HepG2 (cell line): ENCODE measurements around the gene PLA2G2E. TPM values are rescaled to one million over a fixed set of nuclear protein-coding genes. Genes with fewer than 3 reads are reported as not detected.

Source experiments
- ATAC-seq: fragments of 200-7000 bp; cut with Tn5 transposase; 3 replicates; pipeline ENCODE4 v1.9.1; 2020; ENCODE audit warnings: mild to moderate bottlenecking, moderate library complexity
- BruUV-seq: library from RNA; stranded (reverse); fragments of 400-500 nt; replicated peaks from 2 replicates; lab custom pipeline; 2021; lab: Mats Ljungman, UMichigan
- CTCF ChIA-PET: fragments of 300-600 bp; formaldehyde crosslinking; extraction: SDS; loops from one replicate; lab custom pipeline; 2021; ENCODE audit warnings: low total read pairs, inconsistent platforms, low intra/inter-chr PET ratio; lab: Yijun Ruan, JAX
- POLR2A ChIA-PET: fragments of 350-600 bp; sonication (Branson Sonifier 250); formaldehyde crosslinking; loops from one replicate; lab custom pipeline; 2020; ENCODE audit warnings: antibody characterized with exemption, inconsistent platforms; lab: Yijun Ruan, JAX
- DNase-seq: peaks from one replicate; pipeline ENCODE4 v3.0.0-alpha.2; 2015; ENCODE audit warnings: low spot score
- FAIRE-seq: peaks from 3 replicates; lab custom pipeline; 2011; peaks lifted over from hg19 to GRCh38; lab: Jason Lieb, UNC
- H2AFZ ChIP-seq: one replicate; pipeline ENCODE4 v1.6.1; 2011; ENCODE audit warnings: low read length, inconsistent platforms
- H3K27ac ChIP-seq: fragments of 300-600 bp; 3 replicates; pipeline ENCODE4 v1.8.0; 2011; ENCODE audit warnings: mixed run types, mild to moderate bottlenecking, mixed read lengths, low read length, inconsistent platforms; ENCODE audit not compliant: insufficient read depth; ENCODE audit errors: extremely low read length
- H3K27me3 ChIP-seq, 2 experiments: fragments of 200-600 bp in 1 of 2; 2 replicates in 1 of 2; 3 replicates in 1 of 2; pipeline versions ENCODE4 v1.6.0 to v1.8.0; 2011; ENCODE audit warnings: low read length in 2 of 2, mild to moderate bottlenecking in 2 of 2, moderate library complexity in 2 of 2, inconsistent platforms in 1 of 2; ENCODE audit not compliant: insufficient read depth in 2 of 2, control insufficient read depth in 1 of 2
- H3K36me3 ChIP-seq, 2 experiments: fragments of 200-600 bp in 1 of 2; replicated peaks in 1 of 2; 2 replicates in 1 of 2; 3 replicates in 1 of 2; pipeline versions ENCODE4 v1.5.1 to v1.8.0; 2011; ENCODE audit warnings: low read length in 2 of 2, inconsistent platforms in 1 of 2; ENCODE audit not compliant: insufficient read depth in 2 of 2, control insufficient read depth in 1 of 2
- H3K4me1 ChIP-seq: 2 replicates; pipeline ENCODE4 v1.5.1; 2012; ENCODE audit warnings: low read length, inconsistent platforms; ENCODE audit not compliant: insufficient read depth
- H3K4me2 ChIP-seq: 2 replicates; pipeline ENCODE4 v1.6.0; 2011; ENCODE audit warnings: low read depth, low read length, inconsistent platforms
- H3K4me3 ChIP-seq, 3 experiments: fragments of 200-600 bp in 1 of 3; sonication (generic), shearing (Covaris generic) in 1 of 3; replicated peaks in 1 of 3; 2 replicates each; pipeline ENCODE4 v1.5.1; 2011 to 2016; ENCODE audit warnings: low read length in 3 of 3, inconsistent platforms in 2 of 3, low read depth in 2 of 3, mild to moderate bottlenecking in 2 of 3, control low read depth in 1 of 3, mixed read lengths in 1 of 3; ENCODE audit not compliant: insufficient read depth in 1 of 3
- H3K79me2 ChIP-seq: one replicate; pipeline ENCODE4 v1.6.1; 2011; ENCODE audit warnings: low read length, inconsistent platforms; ENCODE audit not compliant: insufficient read depth
- H3K9ac ChIP-seq: 2 replicates; pipeline ENCODE4 v1.6.0; 2011; ENCODE audit warnings: mild to moderate bottlenecking, low read depth, low read length, inconsistent platforms; ENCODE audit not compliant: insufficient read depth
- H3K9me3 ChIP-seq: 2 replicates; pipeline ENCODE4 v1.5.1; 2012; ENCODE audit warnings: mild to moderate bottlenecking, low read length
- H4K20me1 ChIP-seq: 2 replicates; pipeline ENCODE4 v1.6.0; 2011; ENCODE audit warnings: inconsistent platforms, mild to moderate bottlenecking, low read length, moderate library complexity; ENCODE audit not compliant: insufficient read depth
- HNF4G ChIP-seq, 2 experiments: sonication (generic) in 1 of 2; formaldehyde crosslinking in 1 of 2; IDR thresholded peaks; 2 replicates each; pipeline versions ENCODE4 v1.4.0 to v1.6.1; 2011 to 2020; ENCODE audit warnings: borderline replicate concordance in 2 of 2, low read depth in 2 of 2, mild to moderate bottlenecking in 2 of 2, low read length in 1 of 2, missing genetic modification reagents in 1 of 2, moderate library complexity in 1 of 2
- NCOA1 ChIP-seq: sonication (generic); formaldehyde crosslinking; IDR thresholded peaks from 2 replicates; pipeline ENCODE4 v1.9.0; 2021; ENCODE audit warnings: missing genetic modification reagents
- PITX1 ChIP-seq: sonication (generic); formaldehyde crosslinking; IDR thresholded peaks from 2 replicates; pipeline ENCODE4 v1.5.1; 2020; ENCODE audit warnings: mild to moderate bottlenecking, missing genetic modification reagents
- SAP130 ChIP-seq: IDR thresholded peaks from 2 replicates; pipeline ENCODE4 v1.6.1; 2016; ENCODE audit warnings: low read depth
- SIX4 ChIP-seq: sonication (generic); formaldehyde crosslinking; IDR thresholded peaks from 2 replicates; pipeline ENCODE4 v1.4.0; 2020; ENCODE audit warnings: missing genetic modification reagents
- THAP7 ChIP-seq: sonication (generic); formaldehyde crosslinking; IDR thresholded peaks from 2 replicates; pipeline ENCODE4 v1.8.1; 2023; ENCODE audit warnings: mild to moderate bottlenecking, missing genetic modification reagents
- ZNF260 ChIP-seq: sonication (generic); formaldehyde crosslinking; IDR thresholded peaks from 2 replicates; pipeline ENCODE4 v1.4.0; 2020; ENCODE audit warnings: missing genetic modification reagents, low read depth, mild to moderate bottlenecking, borderline replicate concordance
- ZNF317 ChIP-seq: sonication (generic); formaldehyde crosslinking; IDR thresholded peaks from 2 replicates; pipeline ENCODE4 v1.5.0; 2020; ENCODE audit warnings: mild to moderate bottlenecking, missing genetic modification reagents
- ZNF644 ChIP-seq: IDR thresholded peaks from 2 replicates; pipeline ENCODE4 v1.6.1; 2016; ENCODE audit warnings: low read depth
- ZNF724P ChIP-seq: sonication (generic); formaldehyde crosslinking; IDR thresholded peaks from 2 replicates; pipeline ENCODE4 v1.8.0; 2022; ENCODE audit warnings: missing genetic modification reagents, borderline replicate concordance
- ZNF749 ChIP-seq: sonication (generic); formaldehyde crosslinking; IDR thresholded peaks from 2 replicates; pipeline ENCODE4 v1.8.0; 2022; ENCODE audit warnings: mild to moderate bottlenecking, missing genetic modification reagents, moderate library complexity, borderline replicate concordance
- WGBS: methylation state at CpG from one replicate; pipeline ENCODE4 v1.1.6; 2017; ENCODE audit warnings: low lambda C conversion rate; 5-methylcytosine and 5-hydroxymethylcytosine counted together
- in situ Hi-C: cut with HindIII; loops from 2 replicates; pipeline ENCODE4 v1.10.0; 2017; ENCODE audit warnings: low pct_unique_long_range_greater_than_20kb; ENCODE audit not compliant: extremely low pct_ligation_motif_present
- intact Hi-C: fragments of 100-400 bp; cut with micrococcal nuclease; formaldehyde crosslinking; loops from one replicate; pipeline ENCODE4 v1.10.0; 2022; ENCODE audit not compliant: unreplicated experiment
- polyA plus RNA-seq, 8 experiments: library from polyadenylated mRNA; depleted of rRNA in 3 of 8; stranded (reverse) in 7 of 8; unstranded in 1 of 8; fragments of >200 nt; fragmentation: Illumina TruSeq in 4 of 8; extraction: Trizol in 4 of 8; gene quantifications; 2 replicates each; pipeline versions ENCODE4 v1.2.1 to v1.2.3, GENCODE V29; 2011 to 2016; ENCODE audit warnings: low read depth in 4 of 8, missing spikeins in 1 of 8, mixed read lengths in 1 of 8; ENCODE audit not compliant: insufficient read depth in 1 of 8
- total RNA-seq, 5 experiments: library from RNA; depleted of rRNA; stranded (reverse); fragments of >200 nt; fragmentation: Illumina TruSeq; extraction: Trizol; gene quantifications; 2 replicates each; pipeline ENCODE4 v1.2.3, GENCODE V29; 2016; ENCODE audit warnings: low read depth in 1 of 5
- TF ChIP-seq, protein P1 (sequence below): sonication (generic); formaldehyde crosslinking; IDR thresholded peaks from 2 replicates; pipeline ENCODE4 v1.4.0; 2020; ENCODE audit warnings: missing genetic modification reagents, borderline replicate concordance
- TF ChIP-seq, protein P2 (sequence below): sonication (generic); formaldehyde crosslinking; IDR thresholded peaks from 2 replicates; pipeline ENCODE4 v1.4.0; 2020; ENCODE audit warnings: missing genetic modification reagents

PLA2G2E gene
- total and polyA plus RNA-seq, 2 of the 13 experiments (the other 11 are each of a cell fraction or from before 2014, with no cell fraction given) = not detected

- 97% methylated on average over 6 of the region's 6 CpGs for WGBS
- DNase-seq (no peak), FAIRE-seq (no peak)
- Histone ChIP-seq H2AFZ (no peak overlapping the region), H3K27me3 (no peaks in the 10 kb centered on the region), H3K4me1 (peaks cover 27% of the 10 kb centered on the region)
- ChIA-PET CTCF (no interaction called here), POLR2A (no interaction called here)
- TF ChIP-seq SAP130 (CRISPR knock-in tag) = no peak
- no peak for TF ChIP-seq ZNF644 (CRISPR knock-in tag)
- no peak for TF ChIP-seq ZNF749
- no peak for TF ChIP-seq NCOA1
- TF ChIP-seq SIX4 (CRISPR knock-in tag) = no peak
- no peak for TF ChIP-seq ZNF317 (CRISPR knock-in tag)
- TF ChIP-seq, all 625 proteins: peak for 0
- Histone ChIP-seq H3K27ac (no peak overlapping the region), H3K4me2 (no peak overlapping the region), H4K20me1 (peaks cover 4% of the 10 kb centered on the region; the same call in 1 of the 2 replicates), H3K4me3 (no peak overlapping the region), H3K9ac (no peak overlapping the region), H3K79me2 (peaks cover 34% of the 10 kb centered on the region), H3K9me3 (no peaks in the 10 kb centered on the region), H3K36me3 (peaks cover 23 to 64% of the 10 kb centered on the region in 2 experiments)
- no peak for ATAC-seq
- no TSS peak for BruUV-seq
- intact Hi-C loops = no loop called here
- in situ Hi-C loops = no loop called here
These were observed 30.7 kb downstream of the PLA2G2E start for GRCh38 chr1:19892628-19893168.

GRCh38 chr1:19892129-19892528 is 31.3 kb downstream of the PLA2G2E start:
- FAIRE-seq (no peak), ATAC-seq (no peak), DNase-seq (no peak)
- 98% methylated on average over 3 of the region's 3 CpGs for WGBS
- no peak overlapping the region for H3K4me3 ChIP-seq
- H2AFZ ChIP-seq = no peak overlapping the region
- H3K4me1 ChIP-seq = peaks cover 32% of the 10 kb centered on the region
- POLR2A ChIA-PET = no interaction called here
- H3K79me2 ChIP-seq = peaks cover 39% of the 10 kb centered on the region
- in situ Hi-C loops (no loop called here), intact Hi-C loops (no loop called here)
- no peaks in the 10 kb centered on the region for H3K9me3 ChIP-seq
- CTCF ChIA-PET = no interaction called here
- H3K9ac ChIP-seq = no peak overlapping the region
- H3K4me2 ChIP-seq = no peak overlapping the region
- peaks cover 20 to 60% of the 10 kb centered on the region in 2 experiments for H3K36me3 ChIP-seq
- no peaks in the 10 kb centered on the region for H3K27me3 ChIP-seq
- no peak overlapping the region for H3K27ac ChIP-seq
- peaks cover 4% of the 10 kb centered on the region; the same call in 1 of the 2 replicates for H4K20me1 ChIP-seq
- no TSS peak for BruUV-seq
- no peak for TF ChIP-seq THAP7
- TF ChIP-seq ZNF260 (CRISPR knock-in tag) = no peak
- no peak for TF ChIP-seq ZNF724P (CRISPR knock-in tag)
- no peak for TF ChIP-seq PITX1 (CRISPR knock-in tag)
- TF ChIP-seq, protein P1, sequence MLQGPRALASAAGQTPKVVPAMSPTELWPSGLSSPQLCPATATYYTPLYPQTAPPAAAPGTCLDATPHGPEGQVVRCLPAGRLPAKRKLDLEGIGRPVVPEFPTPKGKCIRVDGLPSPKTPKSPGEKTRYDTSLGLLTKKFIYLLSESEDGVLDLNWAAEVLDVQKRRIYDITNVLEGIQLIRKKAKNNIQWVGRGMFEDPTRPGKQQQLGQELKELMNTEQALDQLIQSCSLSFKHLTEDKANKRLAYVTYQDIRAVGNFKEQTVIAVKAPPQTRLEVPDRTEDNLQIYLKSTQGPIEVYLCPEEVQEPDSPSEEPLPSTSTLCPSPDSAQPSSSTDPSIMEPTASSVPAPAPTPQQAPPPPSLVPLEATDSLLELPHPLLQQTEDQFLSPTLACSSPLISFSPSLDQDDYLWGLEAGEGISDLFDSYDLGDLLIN (CRISPR knock-in tag) = no peak
- TF ChIP-seq, protein P2, sequence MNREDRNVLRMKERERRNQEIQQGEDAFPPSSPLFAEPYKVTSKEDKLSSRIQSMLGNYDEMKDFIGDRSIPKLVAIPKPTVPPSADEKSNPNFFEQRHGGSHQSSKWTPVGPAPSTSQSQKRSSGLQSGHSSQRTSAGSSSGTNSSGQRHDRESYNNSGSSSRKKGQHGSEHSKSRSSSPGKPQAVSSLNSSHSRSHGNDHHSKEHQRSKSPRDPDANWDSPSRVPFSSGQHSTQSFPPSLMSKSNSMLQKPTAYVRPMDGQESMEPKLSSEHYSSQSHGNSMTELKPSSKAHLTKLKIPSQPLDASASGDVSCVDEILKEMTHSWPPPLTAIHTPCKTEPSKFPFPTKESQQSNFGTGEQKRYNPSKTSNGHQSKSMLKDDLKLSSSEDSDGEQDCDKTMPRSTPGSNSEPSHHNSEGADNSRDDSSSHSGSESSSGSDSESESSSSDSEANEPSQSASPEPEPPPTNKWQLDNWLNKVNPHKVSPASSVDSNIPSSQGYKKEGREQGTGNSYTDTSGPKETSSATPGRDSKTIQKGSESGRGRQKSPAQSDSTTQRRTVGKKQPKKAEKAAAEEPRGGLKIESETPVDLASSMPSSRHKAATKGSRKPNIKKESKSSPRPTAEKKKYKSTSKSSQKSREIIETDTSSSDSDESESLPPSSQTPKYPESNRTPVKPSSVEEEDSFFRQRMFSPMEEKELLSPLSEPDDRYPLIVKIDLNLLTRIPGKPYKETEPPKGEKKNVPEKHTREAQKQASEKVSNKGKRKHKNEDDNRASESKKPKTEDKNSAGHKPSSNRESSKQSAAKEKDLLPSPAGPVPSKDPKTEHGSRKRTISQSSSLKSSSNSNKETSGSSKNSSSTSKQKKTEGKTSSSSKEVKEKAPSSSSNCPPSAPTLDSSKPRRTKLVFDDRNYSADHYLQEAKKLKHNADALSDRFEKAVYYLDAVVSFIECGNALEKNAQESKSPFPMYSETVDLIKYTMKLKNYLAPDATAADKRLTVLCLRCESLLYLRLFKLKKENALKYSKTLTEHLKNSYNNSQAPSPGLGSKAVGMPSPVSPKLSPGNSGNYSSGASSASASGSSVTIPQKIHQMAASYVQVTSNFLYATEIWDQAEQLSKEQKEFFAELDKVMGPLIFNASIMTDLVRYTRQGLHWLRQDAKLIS = no peak
- no peak for TF ChIP-seq HNF4G (IDR thresholded peaks at IDR 0.05; ENCODE audit: borderline replicate concordance, low read depth, low read length)
- TF ChIP-seq HNF4G (CRISPR knock-in tag; IDR thresholded peaks at IDR 0.05; ENCODE audit: borderline replicate concordance, low read depth) = no peak
